Left ventricle myocardium superior (tissue), 1 donor: ENCODE data around the gene TECPR2. TPM values are rescaled to one million over a fixed set of nuclear protein-coding genes. Genes with fewer than 3 reads are reported as not detected.
A peak's percentile ranks its signal among the peaks of the same experiment; 100 is the strongest.

Source experiments
- ATAC-seq: fragments of 200-7000 bp; cut with Tn5 transposase; one replicate; pipeline ENCODE4 v1.9.1; 2020; ENCODE audit warnings: mild to moderate bottlenecking, moderate library complexity
- DNase-seq: peaks from one replicate; pipeline ENCODE4 v3.0.0-alpha.2; 2020
- intact Hi-C: fragments of 100-400 bp; cut with micrococcal nuclease; formaldehyde crosslinking; loops from one replicate; pipeline ENCODE4 v1.11.0; 2022
- total RNA-seq: library from RNA; stranded (reverse); fragmentation: NEBNext Ultra II Directional; extraction: Animal tissue kit (Norgen Biotek cat#: 25700); gene quantifications from one replicate; pipeline ENCODE4 v1.2.1, GENCODE V29; 2021
- donor health status: DM: no; HTN: yes; CAD: no; lungs with severe emphysema.

Gene TECPR2
- total RNA-seq, 1 donor from 2014 or later: 22.5 TPM

GRCh38 chr14:102450206-102451063 lies 87.7 kb downstream of the TECPR2 start:
- peak; percentile 74 for ATAC-seq
- intact Hi-C loops: no loop called here
- no peak for DNase-seq

DNA sequence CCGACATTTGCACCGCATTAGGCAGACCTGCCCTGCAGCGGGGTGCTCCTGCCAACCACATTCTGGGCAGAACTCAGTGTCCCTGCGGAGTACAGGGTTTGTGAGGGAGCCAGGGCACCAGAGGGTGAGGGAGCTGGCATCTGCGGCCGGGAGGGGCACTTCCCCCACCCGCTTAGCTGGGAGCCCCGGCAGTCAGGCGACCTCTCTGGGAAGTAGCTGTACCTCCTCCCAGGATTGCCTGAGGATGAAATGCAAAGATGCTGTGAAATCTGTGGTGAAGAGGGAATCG lies 88.3 kb downstream of the TECPR2 start:
- peak; percentile 91 for ATAC-seq
- DNase-seq: peak; percentile 74
- intact Hi-C loops: no loop called here

GRCh38 chr14:102452302-102452701 lies 89.6 kb downstream of the TECPR2 start:
- no peak for ATAC-seq
- intact Hi-C loops: no loop called here
- DNase-seq: no peak

DNA sequence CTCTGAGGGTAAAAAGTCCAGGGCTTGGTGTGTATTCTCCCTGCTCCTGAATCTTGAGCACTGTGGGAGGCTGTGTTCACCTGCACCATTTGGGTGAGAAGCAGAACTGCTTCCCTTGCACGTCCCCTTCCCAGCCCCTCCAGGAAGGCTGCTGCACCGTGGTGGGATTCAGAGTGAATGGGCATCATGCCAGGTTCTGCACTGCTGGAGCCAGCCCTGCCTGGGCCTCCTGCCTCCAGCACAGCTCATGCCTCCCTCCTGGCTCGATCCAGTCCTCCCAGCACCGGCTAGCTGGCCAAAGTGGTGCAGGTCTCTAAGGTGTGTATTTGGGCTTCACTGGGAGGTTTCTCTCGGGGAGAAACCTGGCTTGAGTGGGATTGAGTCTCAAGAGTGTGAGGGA lies 92.0 kb downstream of the TECPR2 start:
- intact Hi-C loops: no loop called here
- ATAC-seq (no peak), DNase-seq (no peak)

GRCh38 chr14:102457509-102457908 lies 94.8 kb downstream of the TECPR2 start:
- intact Hi-C loops: no loop called here
- DNase-seq (no peak), ATAC-seq (no peak)

- peak; percentile 90 for ATAC-seq
- DNase-seq: no peak
- intact Hi-C loops: no loop called here
These were observed 99.0 kb downstream of the TECPR2 start for GRCh38 chr14:102461490-102462338.

GRCh38 chr14:102462391-102462790 lies 99.7 kb downstream of the TECPR2 start:
- peak; percentile 32 for ATAC-seq
- intact Hi-C loops: no loop called here
- DNase-seq: no peak

GRCh38 chr14:102464006-102464405 lies 101.3 kb downstream of the TECPR2 start:
- intact Hi-C loops: no loop called here
- ATAC-seq (no peak), DNase-seq (no peak)

GRCh38 chr14:102464846-102465341 lies 102.2 kb downstream of the TECPR2 start:
- no peak for ATAC-seq
- intact Hi-C loops: no loop called here
- DNase-seq: no peak

GRCh38 chr14:102469261-102469660 lies 106.5 kb downstream of the TECPR2 start:
- intact Hi-C loops: no loop called here
- ATAC-seq: no peak
- DNase-seq: no peak

DNA sequence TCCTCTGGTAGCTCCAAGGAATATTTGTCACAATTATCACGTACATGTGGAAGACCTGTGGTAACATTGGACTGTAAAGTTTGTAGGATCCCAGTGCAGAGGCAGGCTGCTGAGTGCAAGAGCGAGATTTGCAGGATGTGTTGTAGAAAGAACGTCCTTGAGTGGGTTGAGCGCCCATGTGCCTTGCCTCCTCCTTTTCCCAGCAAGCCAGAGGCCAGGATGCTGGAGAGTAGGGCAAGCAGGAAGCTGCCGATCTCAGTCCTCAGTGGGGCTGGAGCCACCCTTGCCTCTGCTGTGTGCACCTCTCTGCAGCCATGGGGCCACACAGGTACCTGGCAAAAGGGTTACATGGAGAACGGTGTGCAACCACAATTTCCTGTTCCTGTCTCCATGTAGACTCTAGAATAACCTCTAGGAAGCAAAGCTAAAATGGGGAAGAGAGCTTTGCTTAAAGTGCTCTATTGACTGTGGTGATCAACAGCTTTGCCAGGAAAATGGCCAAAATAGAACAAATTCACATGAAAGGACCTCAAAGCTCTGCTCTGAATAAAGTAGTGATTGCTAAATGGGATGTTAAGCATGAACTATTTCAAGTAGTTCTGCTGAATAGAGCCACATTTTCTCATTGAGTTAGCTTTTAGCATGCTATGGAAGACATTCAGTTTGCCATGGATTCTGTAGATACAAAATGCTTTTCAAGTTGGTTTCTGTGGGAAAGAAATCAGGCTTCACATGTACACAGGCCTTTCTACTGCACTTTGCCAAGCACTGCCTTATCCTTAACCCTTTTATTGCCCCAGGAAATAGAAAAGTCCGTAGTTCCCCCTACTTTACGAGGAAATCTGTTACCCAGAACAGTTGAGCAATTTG lies 109.4 kb downstream of the TECPR2 start:
- intact Hi-C loops: no loop called here
- DNase-seq: no peak
- no peak for ATAC-seq

DNA sequence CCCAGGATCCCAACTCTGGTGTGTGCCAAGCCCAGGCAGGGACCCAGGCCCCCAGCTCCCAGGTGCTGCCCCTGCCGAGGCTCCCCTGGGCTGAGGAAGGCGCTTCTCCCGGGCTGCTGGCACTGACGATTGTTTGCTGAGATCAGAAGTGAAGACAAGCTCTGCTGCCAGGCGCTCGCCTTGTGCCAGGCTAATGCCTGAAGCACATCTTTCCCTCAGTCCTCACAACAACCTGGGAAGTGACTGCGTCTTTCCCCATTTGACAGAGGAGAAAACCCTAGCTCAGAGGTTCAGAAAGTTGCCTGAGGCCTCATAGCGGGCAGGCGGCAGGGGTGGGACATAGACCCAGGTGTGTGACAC lies 110.0 kb downstream of the TECPR2 start:
- DNase-seq: no peak
- ATAC-seq: no peak
- intact Hi-C loops: no loop called here

DNA sequence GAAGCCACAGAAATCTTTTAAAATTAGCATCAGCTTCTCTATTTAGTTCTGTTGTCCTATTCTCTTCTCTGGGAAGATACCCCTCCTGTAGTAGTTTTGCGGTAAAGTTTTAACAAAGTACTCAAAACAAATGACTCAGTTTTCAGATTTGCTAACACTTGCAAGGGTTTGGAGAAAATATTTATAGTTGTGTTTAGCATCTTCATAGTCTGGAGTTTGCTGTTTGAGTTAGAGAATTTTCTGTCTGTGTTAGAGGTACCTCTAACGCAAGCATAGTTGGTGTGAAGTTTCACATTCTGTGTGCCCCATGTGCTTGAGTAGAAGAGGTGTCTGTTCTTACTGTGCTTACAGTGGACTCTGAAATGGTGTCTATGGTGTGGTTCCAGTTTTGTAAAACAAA lies 110.8 kb downstream of the TECPR2 start:
- DNase-seq (no peak), ATAC-seq (no peak)
- intact Hi-C loops: no loop called here

- ATAC-seq (peak; percentile 95), DNase-seq (peak; percentile 92)
- intact Hi-C loops: no loop called here
These were observed 112.2 kb downstream of the TECPR2 start for GRCh38 chr14:102474934-102475333.

- no peak for ATAC-seq
- intact Hi-C loops: no loop called here
These were observed 116.4 kb downstream of the TECPR2 start for GRCh38 chr14:102479107-102479506.

DNA sequence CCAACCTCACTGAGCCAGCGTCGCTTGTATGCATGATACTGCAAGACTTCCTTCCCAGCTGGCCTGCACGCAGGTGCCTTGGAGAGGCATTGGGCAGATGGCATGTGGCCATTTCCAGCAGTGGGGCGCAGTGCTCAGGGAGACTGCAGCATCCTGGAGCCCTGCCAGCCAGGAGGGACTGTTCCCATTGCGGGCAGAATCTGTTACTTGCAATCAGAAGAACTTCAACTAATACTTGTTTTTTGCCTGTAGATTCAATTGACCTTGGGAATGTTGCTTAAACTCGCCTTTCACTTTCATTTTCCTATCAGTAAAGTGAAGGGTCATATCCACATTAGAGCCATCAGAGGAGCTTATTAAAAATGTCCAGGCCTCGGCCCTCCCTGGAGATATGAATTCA lies 117.0 kb downstream of the TECPR2 start:
- DNase-seq (peak; percentile 80), ATAC-seq (peak; percentile 63)
- intact Hi-C loops: no loop called here

More at GRCh38 chr14:102479107-102479506, 116.4 kb downstream of the TECPR2 start:
- DNase-seq: no peak

GRCh38 chr14:102481371-102481770 lies 118.6 kb downstream of the TECPR2 start:
- no peak for DNase-seq

DNA sequence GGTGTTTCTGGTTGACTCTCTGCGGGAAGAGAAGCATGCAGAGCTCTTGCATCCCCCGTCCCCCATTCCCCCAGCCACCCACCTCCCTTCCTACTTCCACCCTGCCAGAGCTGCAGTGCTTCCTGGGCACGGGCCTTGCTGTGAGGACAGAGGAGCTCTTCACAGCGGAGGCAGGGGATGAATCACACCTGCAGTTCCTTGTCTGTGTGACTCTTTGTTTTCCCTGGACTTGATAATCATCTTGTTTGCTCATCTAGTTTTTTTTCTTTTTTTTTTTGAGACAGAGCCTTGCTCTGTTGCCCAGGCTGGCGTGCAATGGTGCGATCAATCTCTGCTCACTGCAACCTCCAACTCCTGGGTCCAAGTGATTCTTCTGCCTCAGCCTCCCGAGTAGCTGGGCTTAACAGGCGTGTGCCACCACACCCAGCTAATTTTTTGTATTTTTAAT lies 119.1 kb downstream of the TECPR2 start:
- DNase-seq: no peak
- intact Hi-C loops: no loop called here
- no peak for ATAC-seq

More at GRCh38 chr14:102481371-102481770, 118.6 kb downstream of the TECPR2 start:
- intact Hi-C loops: no loop called here
- ATAC-seq: no peak

DNA sequence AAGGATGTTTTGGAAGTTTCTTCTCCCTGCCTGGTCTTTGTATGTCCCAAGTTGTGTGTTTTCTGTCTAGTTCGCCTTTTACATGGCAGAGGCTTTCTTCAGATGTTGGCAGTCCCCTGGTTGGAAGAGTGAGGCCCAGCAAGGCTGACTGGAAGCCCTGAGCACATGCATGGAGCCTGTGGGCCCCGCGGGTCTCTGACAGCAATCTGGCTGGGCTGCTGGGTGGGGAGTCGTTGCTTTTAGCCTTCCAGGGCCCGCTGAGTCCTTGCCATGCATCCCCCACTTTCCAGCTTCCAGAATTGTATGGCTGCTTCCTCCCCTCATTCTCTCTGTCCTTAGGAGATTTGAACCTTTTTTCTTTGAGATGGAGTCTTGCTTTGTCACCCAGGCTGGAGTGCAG lies 121.6 kb downstream of the TECPR2 start:
- ATAC-seq (no peak), DNase-seq (no peak)
- intact Hi-C loops: no loop called here
